ENCODE measurements around the gene ARHGAP31.
"Not testable (repeated sequence)": the region's sequence is repeated elsewhere in the genome, so short reads cannot be mapped to it uniquely, and the experiment has no call there.

The ARHGAP31 gene

GRCh38 chr3:119340446-119340845 lies 46.3 kb downstream of the ARHGAP31 start:
- DNase-seq (ENCODE audit: insufficient read length, low spot score) (no peak), FAIRE-seq (no peak)
- TF ChIP-seq POU2F2 (IDR thresholded peaks at IDR 0.05; ENCODE audit: low read depth, low read length) (no peak), POLR2AphosphoS5 (IDR thresholded peaks at IDR 0.05; ENCODE audit: low read depth, low read length) (no peak), PAX5 (IDR thresholded peaks at IDR 0.05; ENCODE audit: insufficient read depth, low read length, severe bottlenecking) (no peak), POLR2A (IDR thresholded peaks at IDR 0.05; ENCODE audit: low read depth, low read length) (no peak)

- FAIRE-seq: no peak
- TF ChIP-seq POLR2AphosphoS5 (IDR thresholded peaks at IDR 0.05; ENCODE audit: low read depth, low read length) (no peak), SPI1 (IDR thresholded peaks at IDR 0.05; ENCODE audit: low read depth, low read length) (no peak), TAF1 (IDR thresholded peaks at IDR 0.05; ENCODE audit: low read depth, low read length) (no peak), PAX5 (IDR thresholded peaks at IDR 0.05; ENCODE audit: insufficient read depth, low read length, severe bottlenecking) (no peak), POU2F2 (IDR thresholded peaks at IDR 0.05; ENCODE audit: low read depth, low read length) (no peak), POLR2A (IDR thresholded peaks at IDR 0.05; ENCODE audit: low read depth, low read length) (no peak)
- DNase-seq (ENCODE audit: insufficient read length, low spot score): no peak
Measured at GRCh38 chr3:119342176-119342575, 48.0 kb downstream of the ARHGAP31 start.

GRCh38 chr3:119343719-119344118 lies 49.5 kb downstream of the ARHGAP31 start:
- no peak for DNase-seq (ENCODE audit: insufficient read length, low spot score)
- TF ChIP-seq SPI1 (IDR thresholded peaks at IDR 0.05; ENCODE audit: low read depth, low read length) (peak; percentile 88), PAX5 (IDR thresholded peaks at IDR 0.05; ENCODE audit: insufficient read depth, low read length, severe bottlenecking) (no peak)
- peak; percentile 87 for FAIRE-seq

- TF ChIP-seq POLR2A (IDR thresholded peaks at IDR 0.05; ENCODE audit: low read depth, low read length) (no peak), TAF1 (IDR thresholded peaks at IDR 0.05; ENCODE audit: low read depth, low read length) (no peak)
- DNase-seq (ENCODE audit: insufficient read length, low spot score) (no peak), FAIRE-seq (no peak)
Measured at GRCh38 chr3:119346076-119346496, 51.9 kb downstream of the ARHGAP31 start.

GRCh38 chr3:119347036-119347435 lies 52.9 kb downstream of the ARHGAP31 start:
- TF ChIP-seq SPI1 (IDR thresholded peaks at IDR 0.05; ENCODE audit: low read depth, low read length): no peak
- TF ChIP-seq POU2F2 (IDR thresholded peaks at IDR 0.05; ENCODE audit: low read depth, low read length): no peak
- no peak for TF ChIP-seq TAF1 (IDR thresholded peaks at IDR 0.05; ENCODE audit: low read depth, low read length)
- TF ChIP-seq POLR2A (IDR thresholded peaks at IDR 0.05; ENCODE audit: low read depth, low read length): no peak
- TF ChIP-seq PAX5 (IDR thresholded peaks at IDR 0.05; ENCODE audit: insufficient read depth, low read length, severe bottlenecking): no peak
- no peak for TF ChIP-seq POLR2AphosphoS5 (IDR thresholded peaks at IDR 0.05; ENCODE audit: low read depth, low read length)
- FAIRE-seq: no peak
- no peak for DNase-seq (ENCODE audit: insufficient read length, low spot score)

GRCh38 chr3:119349354-119350041 lies 55.3 kb downstream of the ARHGAP31 start:
- DNase-seq (ENCODE audit: insufficient read length, low spot score): no peak
- FAIRE-seq: no peak
- no peak for TF ChIP-seq POU2F2 (IDR thresholded peaks at IDR 0.05; ENCODE audit: low read depth, low read length)

GRCh38 chr3:119350114-119350513 lies 55.9 kb downstream of the ARHGAP31 start:
- DNase-seq (ENCODE audit: insufficient read length, low spot score) (no peak), FAIRE-seq (no peak)
- TF ChIP-seq SPI1 (IDR thresholded peaks at IDR 0.05; ENCODE audit: low read depth, low read length) (no peak), TAF1 (IDR thresholded peaks at IDR 0.05; ENCODE audit: low read depth, low read length) (no peak), POLR2A (IDR thresholded peaks at IDR 0.05; ENCODE audit: low read depth, low read length) (no peak), POLR2AphosphoS5 (IDR thresholded peaks at IDR 0.05; ENCODE audit: low read depth, low read length) (no peak), POU2F2 (IDR thresholded peaks at IDR 0.05; ENCODE audit: low read depth, low read length) (no peak), PAX5 (IDR thresholded peaks at IDR 0.05; ENCODE audit: insufficient read depth, low read length, severe bottlenecking) (no peak)

- TF ChIP-seq POU2F2 (IDR thresholded peaks at IDR 0.05; ENCODE audit: low read depth, low read length) (no peak), PAX5 (IDR thresholded peaks at IDR 0.05; ENCODE audit: insufficient read depth, low read length, severe bottlenecking) (no peak), TAF1 (IDR thresholded peaks at IDR 0.05; ENCODE audit: low read depth, low read length) (no peak), SPI1 (IDR thresholded peaks at IDR 0.05; ENCODE audit: low read depth, low read length) (no peak), POLR2A (IDR thresholded peaks at IDR 0.05; ENCODE audit: low read depth, low read length) (no peak), POLR2AphosphoS5 (IDR thresholded peaks at IDR 0.05; ENCODE audit: low read depth, low read length) (no peak)
- DNase-seq (ENCODE audit: insufficient read length, low spot score): no peak
- no peak for FAIRE-seq
Measured at GRCh38 chr3:119351581-119351980, 57.4 kb downstream of the ARHGAP31 start.

GRCh38 chr3:119352034-119352609 lies 57.9 kb downstream of the ARHGAP31 start:
- DNase-seq (ENCODE audit: insufficient read length, low spot score) (peak; percentile 16), FAIRE-seq (peak; percentile 90)
- no peak for TF ChIP-seq PAX5 (IDR thresholded peaks at IDR 0.05; ENCODE audit: insufficient read depth, low read length, severe bottlenecking)
- TF ChIP-seq SPI1 (IDR thresholded peaks at IDR 0.05; ENCODE audit: low read depth, low read length): peak; percentile 99

GRCh38 chr3:119352863-119353527 lies 58.8 kb downstream of the ARHGAP31 start:
- peak; percentile 78 for FAIRE-seq
- DNase-seq (ENCODE audit: insufficient read length, low spot score): no peak
- no peak for TF ChIP-seq POU2F2 (IDR thresholded peaks at IDR 0.05; ENCODE audit: low read depth, low read length)
- TF ChIP-seq POLR2A (IDR thresholded peaks at IDR 0.05; ENCODE audit: low read depth, low read length): no peak
- no peak for TF ChIP-seq POLR2AphosphoS5 (IDR thresholded peaks at IDR 0.05; ENCODE audit: low read depth, low read length)
- TF ChIP-seq PAX5 (IDR thresholded peaks at IDR 0.05; ENCODE audit: insufficient read depth, low read length, severe bottlenecking): no peak
- no peak for TF ChIP-seq SPI1 (IDR thresholded peaks at IDR 0.05; ENCODE audit: low read depth, low read length)
- no peak for TF ChIP-seq TAF1 (IDR thresholded peaks at IDR 0.05; ENCODE audit: low read depth, low read length)

- not testable (repeated sequence) for DNase-seq (ENCODE audit: insufficient read length, low spot score); FAIRE-seq
Measured at GRCh38 chr3:119355608-119356007, 61.4 kb downstream of the ARHGAP31 start.

All from GM12891 (cell line).